Measurements from ENCODE around the gene GARRE1.
"Not testable (repeated sequence)": the region's sequence is repeated elsewhere in the genome, so short reads cannot be mapped to it uniquely, and the experiment has no call there.

The GARRE1 gene

DNA sequence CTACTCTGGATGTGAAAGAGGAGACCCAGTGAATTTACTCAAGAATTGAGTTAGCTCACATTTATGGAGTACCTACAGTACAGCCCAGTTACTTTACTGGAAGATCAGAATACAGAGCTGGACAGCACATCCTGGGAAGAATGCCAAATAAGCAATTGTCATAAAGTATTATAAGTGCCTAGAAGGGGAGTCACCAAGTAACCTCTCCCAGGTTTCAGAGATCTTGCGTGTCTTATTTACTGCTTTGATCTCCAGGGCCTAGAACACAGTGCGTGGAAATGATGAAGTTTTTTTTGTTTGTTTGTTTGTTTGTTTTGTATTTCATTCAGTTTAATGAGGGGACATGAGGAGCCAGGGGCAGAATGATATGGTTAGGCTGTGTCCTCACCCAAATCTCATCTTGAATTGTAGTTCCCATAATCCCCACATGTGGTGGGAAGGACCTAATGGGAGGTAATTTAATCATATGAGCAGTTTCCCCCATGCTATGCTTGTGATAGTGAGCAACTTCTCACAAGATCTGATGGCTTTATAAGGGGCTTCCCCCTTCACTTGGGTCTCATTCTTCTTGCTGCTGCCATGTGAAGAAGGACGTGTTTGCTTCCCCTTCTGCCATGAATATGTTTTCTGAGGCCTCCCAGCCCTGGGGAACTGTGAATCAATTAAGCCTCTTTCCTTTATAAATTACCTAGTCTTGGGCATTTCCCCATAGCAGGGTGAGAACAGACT lies 5.2 kb downstream of the GARRE1 start:
- no peak for DNase-seq (ENCODE audit: low read depth)

DNA sequence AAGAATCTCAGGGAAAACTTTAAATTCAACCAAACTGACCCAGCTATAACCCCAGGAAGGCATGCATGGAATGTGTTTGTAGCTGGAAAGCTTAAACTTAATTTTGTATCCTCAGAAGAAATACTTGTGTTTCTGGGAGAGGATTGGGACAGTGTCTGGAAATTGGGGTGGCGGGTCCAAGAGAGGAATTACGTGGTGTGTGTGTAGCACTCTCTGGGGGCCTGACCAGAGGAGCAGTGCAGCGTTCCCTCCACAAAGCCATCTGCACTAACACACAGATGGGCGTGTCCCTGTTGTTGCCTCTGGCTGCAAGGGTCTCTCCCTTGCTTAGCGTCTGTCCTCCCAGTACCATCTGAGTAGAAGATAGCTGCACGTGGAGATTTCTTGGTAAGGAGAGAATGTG lies 6.4 kb downstream of the GARRE1 start:
- DNase-seq (ENCODE audit: low read depth): no peak

DNA sequence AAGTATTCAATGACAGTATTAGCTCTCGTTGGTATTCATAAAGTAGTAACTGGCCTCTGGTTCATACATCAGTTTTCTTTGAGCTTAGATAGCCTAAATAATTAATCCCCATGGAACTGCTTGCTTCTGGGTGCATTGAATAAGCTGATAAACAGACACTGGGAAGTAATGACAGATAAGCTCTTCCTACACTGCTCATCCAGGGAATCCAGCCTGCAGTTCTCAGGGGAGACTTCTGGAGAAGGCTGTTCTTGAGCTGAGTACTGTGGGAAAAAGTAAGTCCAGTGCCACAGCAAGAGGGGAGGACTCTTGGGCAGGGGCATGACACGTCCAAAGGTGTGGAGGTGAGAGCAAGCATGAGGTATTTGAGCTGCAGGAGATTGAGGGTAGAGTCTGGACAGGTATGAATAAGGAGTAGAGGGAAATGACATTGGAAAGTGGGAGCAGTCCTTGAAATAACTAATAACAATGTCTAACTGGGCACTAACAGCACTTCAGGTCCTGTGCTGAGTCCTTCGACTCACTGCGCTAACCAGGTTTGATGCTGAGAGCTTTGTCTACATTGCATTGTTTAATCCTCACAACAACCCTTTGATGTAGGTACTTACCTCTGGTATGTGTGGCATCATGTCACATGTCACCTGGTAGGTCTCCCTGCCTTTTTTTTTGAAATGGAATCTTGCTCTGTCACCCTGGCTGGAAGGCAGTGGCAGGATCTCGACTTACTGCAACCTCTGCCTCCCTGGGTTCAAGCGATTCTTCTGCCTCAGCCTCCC lies 7.2 kb downstream of the GARRE1 start:
- no peak for DNase-seq (ENCODE audit: low read depth)

- DNase-seq (ENCODE audit: low read depth): no peak
Observed at GRCh38 chr19:34263745-34264237, 9.4 kb downstream of the GARRE1 start.

DNA sequence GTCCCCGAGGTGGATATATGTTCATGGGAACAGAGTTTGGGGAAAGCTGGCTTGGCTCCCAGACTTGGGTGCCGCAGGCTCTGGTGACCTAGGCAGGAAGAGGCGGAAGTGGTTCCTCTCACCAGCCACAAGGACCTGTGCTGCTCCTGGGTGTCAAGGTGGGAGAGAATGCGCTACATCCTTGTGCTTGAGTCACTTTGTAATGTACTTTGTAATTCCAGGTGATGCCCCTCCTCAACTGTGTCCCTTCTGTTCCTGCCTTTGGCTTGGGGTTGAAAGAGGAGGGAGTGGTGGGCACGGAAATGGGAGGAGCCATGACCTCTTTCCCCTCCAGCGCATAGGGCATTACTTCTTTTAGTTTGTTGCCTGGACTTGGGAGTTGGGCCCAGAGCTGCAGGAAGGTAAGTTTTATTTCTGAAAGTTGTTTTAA lies 10.9 kb downstream of the GARRE1 start:
- no peak for DNase-seq (ENCODE audit: low read depth)

DNA sequence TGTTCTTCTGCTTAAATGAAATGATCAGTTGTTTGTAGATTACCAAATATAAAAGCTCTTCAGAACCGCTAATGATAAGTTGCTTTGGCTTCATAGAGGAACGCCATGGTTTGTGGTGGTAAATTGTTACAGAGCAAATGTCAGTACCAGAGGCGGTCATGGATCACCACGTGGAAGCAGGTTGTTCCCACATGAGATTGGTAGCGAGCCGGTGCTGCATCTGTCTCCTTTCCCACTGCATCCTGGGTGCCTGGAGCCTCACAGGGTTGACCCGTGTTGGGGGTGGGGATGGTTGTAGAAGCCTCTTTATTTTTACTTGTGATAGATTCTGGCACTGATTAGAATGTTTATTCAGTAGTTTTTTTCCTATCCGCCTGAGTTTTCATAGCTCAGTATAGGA lies 14.7 kb downstream of the GARRE1 start:
- no peak for DNase-seq (ENCODE audit: low read depth)

DNA sequence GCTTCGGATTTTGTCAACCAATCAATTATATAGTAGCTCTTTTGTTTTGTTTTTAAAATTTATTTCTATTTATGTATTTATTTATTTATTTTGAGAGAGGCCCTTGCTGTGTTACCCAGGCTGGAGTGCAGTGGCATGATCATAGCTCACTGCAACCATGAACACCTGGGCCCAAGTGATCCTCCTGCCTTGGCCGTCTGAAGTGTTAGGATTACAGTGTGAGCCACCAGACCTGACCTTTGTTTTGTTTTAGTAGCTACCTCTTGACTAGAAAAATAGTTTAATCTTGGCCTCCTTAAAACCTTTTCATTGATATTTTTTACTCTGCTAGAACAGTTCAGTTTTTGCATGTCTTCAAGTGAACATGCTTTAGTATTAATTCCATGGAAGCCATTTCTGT lies 15.1 kb downstream of the GARRE1 start:
- DNase-seq (ENCODE audit: low read depth): no peak

DNA sequence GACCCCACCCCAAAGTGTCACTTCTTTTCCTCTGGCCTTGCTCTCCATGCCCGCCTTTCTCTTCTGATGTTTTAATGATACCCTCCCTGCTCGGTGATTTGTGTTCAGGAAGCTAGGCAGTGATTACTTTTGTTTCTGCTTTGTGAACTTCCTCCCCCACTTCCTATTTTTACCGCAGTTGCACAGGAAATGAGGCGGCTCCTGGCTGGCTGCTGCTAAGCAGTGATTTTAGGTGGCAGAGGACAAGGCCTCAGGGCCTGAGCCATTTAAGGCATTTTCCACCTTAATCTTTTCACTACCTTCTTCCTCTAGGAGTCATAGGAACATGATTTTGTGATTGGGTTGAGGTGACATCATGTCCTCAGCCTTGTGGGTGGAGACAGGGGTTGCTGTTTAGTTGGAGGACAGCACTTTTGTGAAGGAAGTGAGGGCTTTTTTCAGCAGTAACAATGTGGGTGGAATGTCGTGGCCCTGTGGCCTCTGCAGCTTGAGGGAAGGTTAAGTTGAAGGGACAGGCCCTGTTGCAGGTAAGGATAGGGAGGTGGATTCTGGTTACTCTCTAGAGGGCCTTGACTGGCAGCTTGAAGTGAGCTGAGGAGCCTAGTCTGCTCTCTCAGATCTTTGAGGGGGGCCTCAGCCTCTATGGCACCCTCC lies 15.7 kb downstream of the GARRE1 start:
- DNase-seq (ENCODE audit: low read depth): peak; percentile 33

- no peak for DNase-seq (ENCODE audit: low read depth)
Observed at GRCh38 chr19:34273121-34273520, 18.8 kb downstream of the GARRE1 start.

DNA sequence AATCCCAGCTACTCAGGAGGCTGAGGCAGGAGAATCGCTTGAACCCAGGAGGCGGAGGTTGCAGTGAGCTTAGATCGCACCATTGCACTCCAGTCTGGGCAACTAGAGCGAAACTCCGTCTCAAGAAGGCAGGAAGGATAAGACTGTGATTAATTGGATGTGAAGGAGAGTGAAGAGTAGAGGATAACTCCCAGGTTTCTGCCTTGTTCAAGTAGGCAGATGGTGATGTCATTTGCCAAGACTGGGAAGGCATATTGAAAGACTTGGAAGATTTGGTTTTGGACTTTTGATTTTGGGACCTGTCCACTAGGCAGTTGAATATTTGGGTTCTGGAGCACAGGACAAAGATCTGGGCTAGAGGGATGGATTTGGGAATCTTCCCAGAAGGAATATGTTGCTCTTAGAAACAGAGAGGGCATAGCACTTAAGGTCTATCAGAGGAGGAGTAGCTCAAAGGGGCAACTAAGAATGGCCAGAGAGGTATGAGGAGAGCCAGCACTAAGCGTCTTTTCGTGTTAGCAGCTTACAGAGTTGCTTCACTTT lies 20.0 kb downstream of the GARRE1 start:
- DNase-seq (ENCODE audit: low read depth): no peak

GRCh38 chr19:34274827-34275625 lies 20.7 kb downstream of the GARRE1 start:
- no peak for DNase-seq (ENCODE audit: low read depth)

DNA sequence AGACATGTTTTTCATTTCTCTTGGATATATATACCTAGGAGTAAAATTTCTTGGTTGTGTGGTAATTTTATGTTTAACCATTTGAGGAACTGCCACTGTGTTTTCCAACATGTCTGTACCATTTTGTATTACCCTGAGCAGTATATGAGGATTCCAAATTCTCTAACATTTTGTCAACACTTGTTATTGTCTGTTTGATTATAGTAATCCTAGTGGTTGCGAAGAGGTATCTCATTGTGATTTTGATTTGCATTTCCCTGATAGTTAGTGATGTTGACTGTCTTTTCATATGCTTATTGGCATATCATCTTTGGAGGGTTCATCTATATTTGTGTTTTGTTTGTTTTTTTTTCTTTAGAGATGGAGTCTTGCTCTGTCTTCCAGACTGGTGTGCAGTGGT lies 21.4 kb downstream of the GARRE1 start:
- DNase-seq (ENCODE audit: low read depth): no peak

GRCh38 chr19:34276614-34277013 lies 22.3 kb downstream of the GARRE1 start:
- DNase-seq (ENCODE audit: low read depth): no peak

DNA sequence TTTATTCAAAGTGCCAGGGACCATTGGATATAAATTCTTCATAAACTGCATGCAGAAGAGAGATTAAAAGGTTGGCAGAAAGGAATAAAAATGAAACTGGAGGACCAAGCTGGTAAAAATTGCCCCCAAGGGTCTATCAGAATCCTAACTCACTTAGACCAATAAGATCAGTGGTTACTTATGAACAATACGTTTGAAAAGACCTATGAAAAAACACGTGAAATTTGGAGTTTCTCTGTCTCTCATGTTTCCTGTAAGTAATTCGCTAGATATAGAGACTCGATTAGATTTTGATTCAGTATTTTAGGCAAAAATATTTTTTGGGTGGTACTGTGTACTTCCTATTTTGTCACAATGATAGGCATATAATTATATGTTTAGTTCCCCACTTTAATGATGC lies 22.9 kb downstream of the GARRE1 start:
- no peak for DNase-seq (ENCODE audit: low read depth)

DNA sequence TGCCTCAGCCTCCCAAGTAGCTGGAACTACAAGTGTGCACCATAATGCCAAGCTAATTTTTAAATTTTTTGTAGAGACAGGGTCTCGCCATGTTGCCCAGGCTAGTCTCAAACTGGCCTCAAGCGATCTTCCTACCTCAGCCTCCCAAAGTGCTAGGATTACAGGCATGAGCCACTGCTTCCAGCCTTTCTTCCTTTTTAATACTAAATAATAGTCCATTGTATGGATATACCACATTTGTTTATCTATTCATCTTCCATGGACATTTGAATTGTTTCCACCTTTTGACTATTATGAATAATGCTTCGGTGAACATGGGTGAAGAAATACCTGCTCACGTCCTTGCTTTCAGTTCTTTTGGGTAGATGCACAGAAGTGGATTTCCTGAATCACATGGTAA lies 24.4 kb downstream of the GARRE1 start:
- no peak for DNase-seq (ENCODE audit: low read depth)

- not testable (repeated sequence) for DNase-seq (ENCODE audit: low read depth)
Observed at GRCh38 chr19:34281444-34281843, 27.1 kb downstream of the GARRE1 start.

DNA sequence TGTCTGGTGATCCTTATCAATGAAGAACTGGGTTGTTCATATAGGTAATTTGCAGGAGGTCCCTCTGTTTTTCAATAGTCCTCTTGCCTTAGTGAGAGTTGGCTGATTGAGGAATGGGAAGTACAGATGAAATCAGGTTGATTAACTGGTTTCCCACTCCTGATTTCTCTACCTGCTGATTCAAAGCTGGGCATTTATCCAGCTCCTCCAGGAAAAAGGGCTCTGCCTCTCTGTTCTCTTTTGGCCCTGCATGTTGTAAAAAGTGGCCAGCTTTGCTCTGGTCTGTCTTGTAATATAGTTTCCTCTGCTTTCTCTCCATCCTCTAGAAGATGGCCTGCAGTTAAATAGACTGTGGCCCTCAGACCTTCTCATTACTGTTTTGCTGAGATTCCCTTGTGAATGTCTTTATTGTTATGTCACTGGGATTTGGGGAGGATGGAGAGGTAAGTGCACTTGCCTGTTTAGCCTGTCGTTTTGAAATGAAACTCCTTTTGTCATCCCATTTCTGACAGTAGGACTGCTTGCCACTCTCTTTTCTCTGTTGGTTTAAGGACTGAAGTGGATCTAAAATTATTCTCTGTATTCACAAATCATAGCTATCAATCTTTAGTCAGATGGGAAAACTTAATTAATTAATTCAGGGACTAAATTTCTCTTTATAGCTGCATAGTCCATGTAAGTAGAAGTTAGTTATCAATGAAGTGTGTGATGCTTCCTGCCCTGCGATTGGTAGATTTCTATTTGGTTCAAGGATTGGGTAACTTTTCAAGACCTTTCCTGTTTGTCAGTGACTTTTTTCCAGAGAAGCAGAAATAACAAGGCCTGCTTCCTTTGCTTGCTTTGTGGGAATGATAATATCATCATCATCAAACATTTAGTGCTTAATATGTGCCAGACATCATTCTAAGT lies 28.5 kb downstream of the GARRE1 start:
- no peak for DNase-seq (ENCODE audit: low read depth)

- DNase-seq (ENCODE audit: low read depth): no peak
Observed at GRCh38 chr19:34284505-34284904, 30.2 kb downstream of the GARRE1 start.

- DNase-seq (ENCODE audit: low read depth): no peak
Observed at GRCh38 chr19:34287662-34288140, 33.3 kb downstream of the GARRE1 start.

DNA sequence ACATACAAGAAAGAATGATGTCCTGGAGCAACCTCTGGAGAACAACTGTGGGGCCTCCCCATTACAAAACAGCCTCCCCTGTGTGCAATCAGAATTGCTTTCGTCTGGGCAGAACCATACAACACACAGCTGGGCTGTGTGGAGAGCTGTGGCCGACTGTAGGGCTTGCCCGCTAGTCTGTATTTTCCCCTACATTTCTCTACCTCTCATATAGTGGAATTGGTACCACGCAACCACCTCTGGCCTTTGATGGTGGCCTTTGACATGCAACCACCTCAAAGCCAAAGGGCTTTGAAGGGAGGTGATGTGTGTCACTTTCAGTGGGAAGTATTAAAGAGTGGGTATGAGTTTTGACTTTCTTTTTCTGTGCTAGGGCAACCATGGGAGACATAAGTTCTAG lies 34.0 kb downstream of the GARRE1 start:
- DNase-seq (ENCODE audit: low read depth): peak; percentile 14

DNA sequence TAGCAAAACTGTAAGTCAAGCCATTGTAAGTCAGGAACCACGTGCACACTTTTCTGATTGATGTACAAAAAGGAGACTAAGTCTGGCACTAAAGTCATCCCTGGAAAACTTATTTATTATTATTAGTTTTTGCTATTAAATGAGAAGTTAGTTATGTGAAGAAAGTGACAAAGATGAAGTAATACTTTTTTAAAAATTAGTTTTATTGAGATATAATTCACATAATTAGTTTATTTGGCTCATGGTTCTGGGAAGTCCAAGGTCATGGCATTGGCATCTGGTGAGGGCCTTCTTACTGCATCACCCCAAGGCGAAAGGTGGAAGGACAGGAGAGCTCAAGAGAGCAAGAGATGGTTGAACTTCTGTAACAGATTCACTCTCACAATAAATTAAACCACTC lies 36.9 kb downstream of the GARRE1 start:
- DNase-seq (ENCODE audit: low read depth): no peak

All from activated T-cell treated with anti-CD3 and anti-CD28 coated beads for 48 hours (primary cell).